NB4 (cell line): ENCODE measurements around the gene GPS2.

ENCODE experiments used
- CTCF ChIP-seq: IDR thresholded peaks from one replicate; pipeline ENCODE4 v1.5.1; 2012; ENCODE audit warnings: low read depth, low read length
- MAX ChIP-seq: IDR thresholded peaks from 2 replicates; pipeline ENCODE4 v1.6.1; 2011; ENCODE audit warnings: low read depth, low read length

- TF ChIP-seq CTCF (no peak), MAX (no peak)
Observed at GRCh38 chr17:7346761-7347614, 31.8 kb upstream of the GPS2 start.
